Measurements from ENCODE around the gene UNG.

DNA sequence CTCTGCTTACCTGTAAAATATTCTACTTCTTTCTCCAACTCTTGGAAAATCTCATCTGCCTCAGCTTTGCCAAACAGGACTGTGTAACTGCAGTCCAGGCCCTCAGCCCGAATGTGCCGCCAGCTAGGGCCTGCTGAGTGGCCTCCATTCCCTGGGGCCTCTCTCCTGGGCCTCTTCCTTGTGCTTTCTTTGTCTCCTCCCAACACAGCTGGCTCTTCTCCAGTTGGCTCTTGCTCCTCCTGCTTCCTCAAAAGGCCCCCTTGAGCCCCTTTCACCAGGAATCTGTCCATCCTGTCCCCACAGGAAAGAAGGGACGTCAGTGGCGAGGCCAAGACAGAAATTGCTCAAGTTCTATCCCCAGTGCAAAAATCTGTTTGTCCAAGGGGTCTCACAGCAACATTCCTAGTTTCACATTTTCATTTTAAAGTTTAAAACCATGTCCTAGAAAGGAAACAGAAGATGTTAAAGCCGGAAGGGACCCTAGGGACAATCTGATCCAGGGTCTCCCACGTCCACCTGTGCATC lies 4.8 kb upstream of the UNG start:
- TF ChIP-seq, protein P1, sequence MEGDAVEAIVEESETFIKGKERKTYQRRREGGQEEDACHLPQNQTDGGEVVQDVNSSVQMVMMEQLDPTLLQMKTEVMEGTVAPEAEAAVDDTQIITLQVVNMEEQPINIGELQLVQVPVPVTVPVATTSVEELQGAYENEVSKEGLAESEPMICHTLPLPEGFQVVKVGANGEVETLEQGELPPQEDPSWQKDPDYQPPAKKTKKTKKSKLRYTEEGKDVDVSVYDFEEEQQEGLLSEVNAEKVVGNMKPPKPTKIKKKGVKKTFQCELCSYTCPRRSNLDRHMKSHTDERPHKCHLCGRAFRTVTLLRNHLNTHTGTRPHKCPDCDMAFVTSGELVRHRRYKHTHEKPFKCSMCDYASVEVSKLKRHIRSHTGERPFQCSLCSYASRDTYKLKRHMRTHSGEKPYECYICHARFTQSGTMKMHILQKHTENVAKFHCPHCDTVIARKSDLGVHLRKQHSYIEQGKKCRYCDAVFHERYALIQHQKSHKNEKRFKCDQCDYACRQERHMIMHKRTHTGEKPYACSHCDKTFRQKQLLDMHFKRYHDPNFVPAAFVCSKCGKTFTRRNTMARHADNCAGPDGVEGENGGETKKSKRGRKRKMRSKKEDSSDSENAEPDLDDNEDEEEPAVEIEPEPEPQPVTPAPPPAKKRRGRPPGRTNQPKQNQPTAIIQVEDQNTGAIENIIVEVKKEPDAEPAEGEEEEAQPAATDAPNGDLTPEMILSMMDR (IDR thresholded peaks at IDR 0.05): no peak
- TF ChIP-seq POLR2A (IDR thresholded peaks at IDR 0.05): no peak

All from heart left ventricle (tissue), 13 donors.